Measurements from ENCODE around the gene PKDREJ. TPM values are rescaled to one million over a fixed set of nuclear protein-coding genes. Genes with fewer than 3 reads are reported as not detected.

PKDREJ gene
- total RNA-seq, 4 donors from 2014 or later: 0.10 to 0.21 (median 0.11) TPM; not detected in 1

DNA sequence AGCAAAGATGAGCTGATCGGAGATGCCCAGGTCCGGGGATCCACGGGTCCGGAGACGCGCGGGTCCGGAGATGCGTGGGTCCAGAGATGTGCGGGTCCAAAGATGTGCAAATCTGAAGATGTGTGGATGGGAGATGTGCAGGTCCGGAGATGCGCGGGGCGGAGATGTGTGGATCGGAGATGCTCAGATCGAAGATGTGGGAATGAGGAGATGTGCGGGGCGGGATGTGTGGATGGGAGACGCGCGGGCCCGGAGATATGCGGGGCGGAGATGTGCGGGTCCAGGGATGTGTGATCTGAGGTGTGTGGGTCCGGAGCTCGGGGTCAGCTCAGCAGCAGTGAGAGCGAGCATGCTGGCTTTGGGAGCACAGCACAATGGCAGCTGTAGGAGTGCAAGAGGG, 48.5 kb downstream of the PKDREJ start:
- DNase-seq: no peak
- Histone ChIP-seq H3K9me3 (no peaks in the 10 kb centered on the region), H3K4me3 (replicated peaks in 1 of 3) (no peak overlapping the region), H3K27ac (no peak overlapping the region), H3K27me3 (no peaks in the 10 kb centered on the region), H3K4me1 (no peaks in the 10 kb centered on the region), H3K36me3 (peaks cover 13 to 25% of the 10 kb centered on the region in 2 donors)
- intact Hi-C loops (cut with DNase I): no loop called here
- WGBS, 2 donors: 94 to 97% methylated on average over 28 of the region's 28 CpGs
- no peak for TF ChIP-seq POLR2A (IDR thresholded peaks at IDR 0.05)
- TF ChIP-seq, protein P1, sequence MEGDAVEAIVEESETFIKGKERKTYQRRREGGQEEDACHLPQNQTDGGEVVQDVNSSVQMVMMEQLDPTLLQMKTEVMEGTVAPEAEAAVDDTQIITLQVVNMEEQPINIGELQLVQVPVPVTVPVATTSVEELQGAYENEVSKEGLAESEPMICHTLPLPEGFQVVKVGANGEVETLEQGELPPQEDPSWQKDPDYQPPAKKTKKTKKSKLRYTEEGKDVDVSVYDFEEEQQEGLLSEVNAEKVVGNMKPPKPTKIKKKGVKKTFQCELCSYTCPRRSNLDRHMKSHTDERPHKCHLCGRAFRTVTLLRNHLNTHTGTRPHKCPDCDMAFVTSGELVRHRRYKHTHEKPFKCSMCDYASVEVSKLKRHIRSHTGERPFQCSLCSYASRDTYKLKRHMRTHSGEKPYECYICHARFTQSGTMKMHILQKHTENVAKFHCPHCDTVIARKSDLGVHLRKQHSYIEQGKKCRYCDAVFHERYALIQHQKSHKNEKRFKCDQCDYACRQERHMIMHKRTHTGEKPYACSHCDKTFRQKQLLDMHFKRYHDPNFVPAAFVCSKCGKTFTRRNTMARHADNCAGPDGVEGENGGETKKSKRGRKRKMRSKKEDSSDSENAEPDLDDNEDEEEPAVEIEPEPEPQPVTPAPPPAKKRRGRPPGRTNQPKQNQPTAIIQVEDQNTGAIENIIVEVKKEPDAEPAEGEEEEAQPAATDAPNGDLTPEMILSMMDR (IDR thresholded peaks at IDR 0.05): no peak

DNA sequence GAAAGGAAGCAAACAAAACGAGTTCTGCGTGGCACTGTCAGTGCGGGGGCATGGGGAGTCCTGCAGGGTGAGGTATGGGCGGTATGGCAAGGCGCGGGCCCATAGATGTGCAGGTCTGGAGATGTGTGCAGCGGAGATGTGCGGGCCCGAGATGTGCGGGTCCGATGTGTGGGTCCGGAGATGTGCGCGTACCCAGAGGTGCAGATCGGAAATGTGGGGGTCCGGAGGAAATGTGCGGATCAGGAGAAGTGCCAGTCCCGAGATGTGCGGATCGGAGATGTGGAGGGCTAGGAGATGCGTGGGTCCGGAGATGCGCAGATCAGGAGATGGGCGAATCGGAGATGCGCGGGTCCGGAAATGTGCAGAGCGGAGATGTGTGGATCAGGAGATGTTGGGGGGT, 49.0 kb downstream of the PKDREJ start:
- no peak for TF ChIP-seq POLR2A (IDR thresholded peaks at IDR 0.05)
- TF ChIP-seq, protein P1 (IDR thresholded peaks at IDR 0.05): no peak
- peaks cover 13 to 20% of the 10 kb centered on the region in 2 donors for H3K36me3 ChIP-seq
- no peaks in the 10 kb centered on the region for H3K4me1 ChIP-seq
- WGBS, 2 donors: 97% methylated on average over 29 of the region's 29 CpGs
- no peaks in the 10 kb centered on the region for H3K9me3 ChIP-seq
- H3K4me3 ChIP-seq (replicated peaks in 1 of 3): no peak overlapping the region
- H3K27ac ChIP-seq: no peak overlapping the region
- intact Hi-C loops (cut with DNase I): no loop called here
- H3K27me3 ChIP-seq: no peaks in the 10 kb centered on the region
- no peak for DNase-seq

DNA sequence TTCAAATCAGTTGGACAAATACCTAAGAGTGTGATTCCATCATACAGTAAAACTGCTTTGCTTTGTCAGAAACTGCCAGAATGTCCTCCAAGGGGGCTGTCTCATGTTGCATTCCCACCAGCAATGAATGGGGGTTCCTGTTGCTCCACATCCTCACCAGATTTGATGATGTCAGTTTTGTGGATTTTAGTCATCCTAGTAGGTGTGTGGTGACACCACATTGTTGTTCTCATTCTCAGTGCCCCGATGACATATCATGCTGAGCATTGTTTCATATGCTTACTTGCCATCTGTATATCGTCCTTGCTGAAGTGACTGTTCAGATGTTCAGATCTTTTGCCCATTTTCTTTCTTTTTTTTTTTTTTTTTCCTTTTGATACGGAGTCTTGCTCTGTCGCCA, 50.1 kb downstream of the PKDREJ start:
- no peaks in the 10 kb centered on the region for H3K9me3 ChIP-seq
- WGBS, 2 donors: 95 to 97% methylated on average over 4 of the region's 4 CpGs
- no peaks in the 10 kb centered on the region for H3K4me1 ChIP-seq
- DNase-seq: no peak
- no peak for TF ChIP-seq POLR2A (IDR thresholded peaks at IDR 0.05)
- TF ChIP-seq, protein P1 (IDR thresholded peaks at IDR 0.05): no peak
- H3K27me3 ChIP-seq: no peaks in the 10 kb centered on the region
- H3K27ac ChIP-seq: no peak overlapping the region
- no peak overlapping the region for H3K4me3 ChIP-seq (replicated peaks in 1 of 3)
- intact Hi-C loops (cut with DNase I): no loop called here
- H3K36me3 ChIP-seq: peaks cover 5 to 9% of the 10 kb centered on the region in 2 donors

DNA sequence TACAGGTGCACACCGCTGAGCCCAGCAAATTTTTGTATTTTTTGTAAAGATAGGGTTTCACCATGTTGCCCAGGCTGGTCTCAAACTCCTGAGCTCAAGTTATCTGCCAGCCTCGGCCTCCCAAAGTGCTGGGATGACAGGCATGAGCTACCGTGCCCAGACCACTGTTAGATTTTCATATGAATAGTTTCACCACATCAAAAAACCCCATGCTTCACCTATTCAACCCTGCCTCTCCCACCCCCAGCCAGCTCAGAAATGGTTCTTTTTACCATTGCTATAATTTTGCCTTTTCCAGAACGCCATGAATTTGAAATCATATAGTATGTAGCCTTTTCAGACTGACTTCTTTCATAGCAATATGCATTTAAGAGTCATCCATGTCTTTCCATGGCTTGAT, 50.9 kb downstream of the PKDREJ start:
- Histone ChIP-seq H3K9me3 (no peaks in the 10 kb centered on the region), H3K27me3 (no peaks in the 10 kb centered on the region), H3K4me3 (replicated peaks in 1 of 3) (no peak overlapping the region), H3K27ac (no peak overlapping the region), H3K4me1 (no peaks in the 10 kb centered on the region), H3K36me3 (peaks cover 2 to 8% of the 10 kb centered on the region in 2 donors)
- DNase-seq: no peak
- WGBS, 2 donors: 90 to 95% methylated on average over 4 of the region's 4 CpGs
- no peak for TF ChIP-seq POLR2A (IDR thresholded peaks at IDR 0.05)
- TF ChIP-seq, protein P1 (IDR thresholded peaks at IDR 0.05): no peak
- intact Hi-C loops (cut with DNase I): no loop called here

DNA sequence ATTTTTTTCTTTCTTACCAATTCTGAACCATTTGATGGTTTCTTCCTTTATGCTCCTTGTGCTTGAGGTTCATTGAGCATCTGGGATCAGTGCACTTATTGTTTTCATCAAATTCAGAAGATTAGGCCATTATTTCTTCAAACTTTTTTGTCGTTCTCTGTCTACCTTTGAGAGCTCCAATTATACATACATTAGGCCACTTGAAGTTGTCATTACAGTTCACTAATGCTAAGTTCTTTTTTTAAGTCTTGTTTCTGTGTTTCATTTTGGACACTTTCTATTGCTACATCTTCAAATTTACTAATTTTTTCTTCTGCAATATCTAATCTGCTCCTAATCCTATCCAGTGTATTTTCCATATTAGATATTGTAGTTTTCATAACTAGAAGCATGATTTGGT, 53.9 kb downstream of the PKDREJ start:
- Histone ChIP-seq H3K27me3 (no peaks in the 10 kb centered on the region), H3K4me3 (replicated peaks in 1 of 3) (no peak overlapping the region), H3K4me1 (no peaks in the 10 kb centered on the region), H3K27ac (no peak overlapping the region), H3K36me3 (peaks cover under 1 to 4% of the 10 kb centered on the region in 2 donors), H3K9me3 (no peaks in the 10 kb centered on the region)
- 90 to 92% methylated on average over 1 of the region's 1 CpG for WGBS, 2 donors
- no peak for DNase-seq
- intact Hi-C loops (cut with DNase I): no loop called here
- TF ChIP-seq POLR2A (IDR thresholded peaks at IDR 0.05): no peak
- TF ChIP-seq, protein P1 (IDR thresholded peaks at IDR 0.05): no peak

Other genes starting within 250 kb of the PKDREJ start
- gene PPARA, start 112.8 kb downstream of the PKDREJ start, total RNA-seq: 10 to 100 TPM; 26.9 to 41.9 (median 37.4) TPM
- 10 to 100 TPM; 12.8 to 34.4 (median 16.4) TPM for gene CDPF1, start 13.1 kb downstream of the PKDREJ start, total RNA-seq
- 10 to 100 TPM; 30.2 to 81.9 (median 51.1) TPM for gene TTC38, start 4.7 kb upstream of the PKDREJ start, total RNA-seq
- under 1 TPM in 3 of 4 donors, not detected in 1; 0.22 to 0.27 (median 0.25) TPM for gene GTSE1, start 33.5 kb upstream of the PKDREJ start, total RNA-seq
- gene TRMU, start 72.4 kb upstream of the PKDREJ start, total RNA-seq: 100 to 1,000 TPM in 1 of 4 donors, 10 to 100 TPM in 3; 30.7 to 113 (median 49.0) TPM

Data from thyroid gland (tissue), 4 donors.